Activated naive CD4-positive, alpha-beta T cell treated with anti-CD3 and anti-CD28 coated beads, Interleukin-2, amount 50 U/mL, for 24 hours (primary cell): Measurements from ENCODE around the gene CFAP161.

Experiments
- H3K27ac Mint-ChIP-seq: one replicate; pipeline ENCODE4 v1.8.0; 2021; ENCODE audit warnings: mild to moderate bottlenecking, mixed read lengths
- H3K27me3 Mint-ChIP-seq: one replicate; pipeline ENCODE4 v1.8.0; 2021; ENCODE audit warnings: mixed read lengths
- H3K36me3 Mint-ChIP-seq: one replicate; pipeline ENCODE4 v1.8.0; 2021; ENCODE audit warnings: mixed read lengths
- H3K4me1 Mint-ChIP-seq: one replicate; pipeline ENCODE4 v1.8.0; 2021; ENCODE audit warnings: mixed read lengths
- H3K4me3 Mint-ChIP-seq: one replicate; pipeline ENCODE4 v1.8.0; 2021; ENCODE audit warnings: mild to moderate bottlenecking, mixed read lengths
- H3K9me3 Mint-ChIP-seq: one replicate; pipeline ENCODE4 v1.8.0; 2021; ENCODE audit warnings: mixed read lengths

CFAP161 gene

GRCh38 chr15:81098861-81099651 is 35.0 kb upstream of the CFAP161 start:
- H3K36me3 Mint-ChIP-seq: no peaks in the 10 kb centered on the region
- no peak overlapping the region for H3K27ac Mint-ChIP-seq
- H3K4me3 Mint-ChIP-seq: no peak overlapping the region
- H3K9me3 Mint-ChIP-seq: no peaks in the 10 kb centered on the region
- peaks cover 29% of the 10 kb centered on the region for H3K27me3 Mint-ChIP-seq
- peaks cover 20% of the 10 kb centered on the region for H3K4me1 Mint-ChIP-seq

GRCh38 chr15:81101894-81102815 is 31.9 kb upstream of the CFAP161 start:
- no peak overlapping the region for H3K27ac Mint-ChIP-seq
- H3K27me3 Mint-ChIP-seq: peaks cover 19% of the 10 kb centered on the region
- peaks cover 20% of the 10 kb centered on the region for H3K4me1 Mint-ChIP-seq
- no peaks in the 10 kb centered on the region for H3K36me3 Mint-ChIP-seq
- H3K9me3 Mint-ChIP-seq: no peaks in the 10 kb centered on the region
- no peak overlapping the region for H3K4me3 Mint-ChIP-seq

GRCh38 chr15:81103857-81104256 is 30.2 kb upstream of the CFAP161 start:
- no peak overlapping the region for H3K27ac Mint-ChIP-seq
- H3K4me3 Mint-ChIP-seq: no peak overlapping the region
- peaks cover 12% of the 10 kb centered on the region for H3K4me1 Mint-ChIP-seq
- peaks cover 8% of the 10 kb centered on the region for H3K27me3 Mint-ChIP-seq
- H3K9me3 Mint-ChIP-seq: no peaks in the 10 kb centered on the region
- no peaks in the 10 kb centered on the region for H3K36me3 Mint-ChIP-seq

- Mint-ChIP-seq H3K36me3 (no peaks in the 10 kb centered on the region), H3K27ac (no peak overlapping the region), H3K4me1 (no peaks in the 10 kb centered on the region), H3K9me3 (no peaks in the 10 kb centered on the region), H3K27me3 (peaks cover 3% of the 10 kb centered on the region), H3K4me3 (no peak overlapping the region)
Measured at GRCh38 chr15:81105545-81105944, 28.5 kb upstream of the CFAP161 start.

GRCh38 chr15:81106560-81106959 is 27.5 kb upstream of the CFAP161 start:
- H3K9me3 Mint-ChIP-seq: no peaks in the 10 kb centered on the region
- H3K4me1 Mint-ChIP-seq: no peaks in the 10 kb centered on the region
- no peak overlapping the region for H3K27ac Mint-ChIP-seq
- H3K4me3 Mint-ChIP-seq: no peak overlapping the region
- H3K36me3 Mint-ChIP-seq: no peaks in the 10 kb centered on the region
- H3K27me3 Mint-ChIP-seq: peaks cover 7% of the 10 kb centered on the region

- peaks cover 10% of the 10 kb centered on the region for H3K27me3 Mint-ChIP-seq
- H3K36me3 Mint-ChIP-seq: no peaks in the 10 kb centered on the region
- H3K9me3 Mint-ChIP-seq: no peaks in the 10 kb centered on the region
Measured at GRCh38 chr15:81107889-81108288, 26.2 kb upstream of the CFAP161 start.

GRCh38 chr15:81108427-81108826 is 25.6 kb upstream of the CFAP161 start:
- Mint-ChIP-seq H3K4me1 (no peaks in the 10 kb centered on the region), H3K9me3 (no peaks in the 10 kb centered on the region), H3K4me3 (no peak overlapping the region), H3K27me3 (peaks cover 10% of the 10 kb centered on the region), H3K27ac (no peak overlapping the region), H3K36me3 (no peaks in the 10 kb centered on the region)

More at GRCh38 chr15:81107889-81108288, 26.2 kb upstream of the CFAP161 start:
- Mint-ChIP-seq H3K27ac (no peak overlapping the region), H3K4me1 (no peaks in the 10 kb centered on the region), H3K4me3 (no peak overlapping the region)

- Mint-ChIP-seq H3K27ac (no peak overlapping the region), H3K4me3 (no peak overlapping the region), H3K4me1 (no peaks in the 10 kb centered on the region), H3K36me3 (no peaks in the 10 kb centered on the region), H3K9me3 (no peaks in the 10 kb centered on the region), H3K27me3 (peaks cover 20% of the 10 kb centered on the region)
Measured at GRCh38 chr15:81111018-81111417, 23.1 kb upstream of the CFAP161 start.

- no peak overlapping the region for H3K4me3 Mint-ChIP-seq
- peaks cover 24% of the 10 kb centered on the region for H3K27me3 Mint-ChIP-seq
- no peaks in the 10 kb centered on the region for H3K9me3 Mint-ChIP-seq
- H3K4me1 Mint-ChIP-seq: no peaks in the 10 kb centered on the region
- no peak overlapping the region for H3K27ac Mint-ChIP-seq
- H3K36me3 Mint-ChIP-seq: no peaks in the 10 kb centered on the region
Measured at GRCh38 chr15:81111510-81112470, 22.3 kb upstream of the CFAP161 start.

GRCh38 chr15:81113204-81113657 is 20.8 kb upstream of the CFAP161 start:
- Mint-ChIP-seq H3K9me3 (no peaks in the 10 kb centered on the region), H3K4me1 (no peaks in the 10 kb centered on the region), H3K27me3 (peaks cover 31% of the 10 kb centered on the region), H3K27ac (no peak overlapping the region), H3K36me3 (no peaks in the 10 kb centered on the region), H3K4me3 (no peak overlapping the region)

- Mint-ChIP-seq H3K4me1 (no peaks in the 10 kb centered on the region), H3K27me3 (peaks cover 31% of the 10 kb centered on the region), H3K36me3 (no peaks in the 10 kb centered on the region)
Measured at GRCh38 chr15:81113861-81114291, 20.2 kb upstream of the CFAP161 start.

GRCh38 chr15:81115054-81115939 is 18.8 kb upstream of the CFAP161 start:
- no peak overlapping the region for H3K27ac Mint-ChIP-seq
- no peak overlapping the region for H3K4me3 Mint-ChIP-seq
- H3K4me1 Mint-ChIP-seq: no peaks in the 10 kb centered on the region
- no peaks in the 10 kb centered on the region for H3K36me3 Mint-ChIP-seq
- no peaks in the 10 kb centered on the region for H3K9me3 Mint-ChIP-seq
- peaks cover 33% of the 10 kb centered on the region for H3K27me3 Mint-ChIP-seq

More at GRCh38 chr15:81113861-81114291, 20.2 kb upstream of the CFAP161 start:
- Mint-ChIP-seq H3K27ac (no peak overlapping the region), H3K9me3 (no peaks in the 10 kb centered on the region), H3K4me3 (no peak overlapping the region)

GRCh38 chr15:81117136-81117535 is 16.9 kb upstream of the CFAP161 start:
- Mint-ChIP-seq H3K36me3 (no peaks in the 10 kb centered on the region), H3K27me3 (peaks cover 24% of the 10 kb centered on the region), H3K9me3 (no peaks in the 10 kb centered on the region), H3K27ac (no peak overlapping the region), H3K4me1 (no peaks in the 10 kb centered on the region), H3K4me3 (no peak overlapping the region)

GRCh38 chr15:81117581-81117980 is 16.5 kb upstream of the CFAP161 start:
- H3K9me3 Mint-ChIP-seq: no peaks in the 10 kb centered on the region
- peaks cover 24% of the 10 kb centered on the region for H3K27me3 Mint-ChIP-seq
- H3K36me3 Mint-ChIP-seq: no peaks in the 10 kb centered on the region
- no peak overlapping the region for H3K27ac Mint-ChIP-seq
- no peak overlapping the region for H3K4me3 Mint-ChIP-seq
- no peaks in the 10 kb centered on the region for H3K4me1 Mint-ChIP-seq
